Measurements from ENCODE around the gene PIM3.

Gene PIM3

GRCh38 chr22:49956914-49957825, 3.4 kb upstream of the PIM3 start:
- Histone ChIP-seq H3F3A (ENCODE audit: insufficient read depth, low read length) (no peaks in the 10 kb centered on the region), H3K27me3 (replicated peaks; ENCODE audit: insufficient read depth, low read length) (no peaks in the 10 kb centered on the region; the same call in 1 of the 2 replicates), H3K9ac (ENCODE audit: low read length) (no peak overlapping the region), H3K4me1 (ENCODE audit: low read length) (0 out of 2 replicates have a peak, but pooled peaks cover 5% of the 10 kb centered on the region), H3K4me2 (ENCODE audit: low read depth, low read length) (no peak overlapping the region), H3K9me2 (replicated peaks; ENCODE audit: insufficient read depth, low read length) (no peaks in the 10 kb centered on the region), H2AFZ (ENCODE audit: low read length) (no peak overlapping the region), H3K27ac (ENCODE audit: low read length) (no peak overlapping the region), H3K9me3 (replicated peaks; ENCODE audit: insufficient read depth, low read length) (no peaks in the 10 kb centered on the region), H4K20me1 (ENCODE audit: insufficient read depth, low read length) (no peaks in the 10 kb centered on the region), H3K36me3 (replicated peaks; ENCODE audit: insufficient read depth, low read length) (0 out of 2 replicates have a peak, but pooled peaks cover 3% of the 10 kb centered on the region), H3K79me2 (ENCODE audit: low read length) (peaks cover 12% of the 10 kb centered on the region), H3K4me3 (ENCODE audit: low read length) (no peak overlapping the region)
- peak; percentile 3 for DNase-seq
- no peak for TF ChIP-seq EZH2 (optimal IDR thresholded peaks at IDR 0.05; ENCODE audit: low read depth, low read length)
- TF ChIP-seq EZH2phosphoT487 (IDR thresholded peaks at IDR 0.05; ENCODE audit: low read length): no peak
- TF ChIP-seq, protein P1, sequence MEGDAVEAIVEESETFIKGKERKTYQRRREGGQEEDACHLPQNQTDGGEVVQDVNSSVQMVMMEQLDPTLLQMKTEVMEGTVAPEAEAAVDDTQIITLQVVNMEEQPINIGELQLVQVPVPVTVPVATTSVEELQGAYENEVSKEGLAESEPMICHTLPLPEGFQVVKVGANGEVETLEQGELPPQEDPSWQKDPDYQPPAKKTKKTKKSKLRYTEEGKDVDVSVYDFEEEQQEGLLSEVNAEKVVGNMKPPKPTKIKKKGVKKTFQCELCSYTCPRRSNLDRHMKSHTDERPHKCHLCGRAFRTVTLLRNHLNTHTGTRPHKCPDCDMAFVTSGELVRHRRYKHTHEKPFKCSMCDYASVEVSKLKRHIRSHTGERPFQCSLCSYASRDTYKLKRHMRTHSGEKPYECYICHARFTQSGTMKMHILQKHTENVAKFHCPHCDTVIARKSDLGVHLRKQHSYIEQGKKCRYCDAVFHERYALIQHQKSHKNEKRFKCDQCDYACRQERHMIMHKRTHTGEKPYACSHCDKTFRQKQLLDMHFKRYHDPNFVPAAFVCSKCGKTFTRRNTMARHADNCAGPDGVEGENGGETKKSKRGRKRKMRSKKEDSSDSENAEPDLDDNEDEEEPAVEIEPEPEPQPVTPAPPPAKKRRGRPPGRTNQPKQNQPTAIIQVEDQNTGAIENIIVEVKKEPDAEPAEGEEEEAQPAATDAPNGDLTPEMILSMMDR (IDR thresholded peaks at IDR 0.05; ENCODE audit: low read length): no peak

GRCh38 chr22:49957826-49958365, 2.7 kb upstream of the PIM3 start:
- H3K9me2 ChIP-seq (replicated peaks; ENCODE audit: insufficient read depth, low read length): no peaks in the 10 kb centered on the region
- 0 out of 2 replicates have a peak, but pooled peaks cover 3% of the 10 kb centered on the region for H3K36me3 ChIP-seq (replicated peaks; ENCODE audit: insufficient read depth, low read length)
- H3K9ac ChIP-seq (ENCODE audit: low read length): no peak overlapping the region
- H3F3A ChIP-seq (ENCODE audit: insufficient read depth, low read length): no peaks in the 10 kb centered on the region
- TF ChIP-seq EZH2phosphoT487 (IDR thresholded peaks at IDR 0.05; ENCODE audit: low read length) (no peak), EZH2 (optimal IDR thresholded peaks at IDR 0.05; ENCODE audit: low read depth, low read length) (no peak)
- TF ChIP-seq, protein P1 (IDR thresholded peaks at IDR 0.05; ENCODE audit: low read length): no peak
- peaks cover 19% of the 10 kb centered on the region for H3K79me2 ChIP-seq (ENCODE audit: low read length)
- peak; percentile 3 for DNase-seq
- H2AFZ ChIP-seq (ENCODE audit: low read length): no peak overlapping the region
- H3K9me3 ChIP-seq (replicated peaks; ENCODE audit: insufficient read depth, low read length): no peaks in the 10 kb centered on the region
- H3K27ac ChIP-seq (ENCODE audit: low read length): no peak overlapping the region
- H3K4me1 ChIP-seq (ENCODE audit: low read length): 0 out of 2 replicates have a peak, but pooled peaks cover 9% of the 10 kb centered on the region
- no peak overlapping the region for H3K4me2 ChIP-seq (ENCODE audit: low read depth, low read length)
- no peaks in the 10 kb centered on the region for H3K27me3 ChIP-seq (replicated peaks; ENCODE audit: insufficient read depth, low read length)
- H3K4me3 ChIP-seq (ENCODE audit: low read length): no peak overlapping the region
- H4K20me1 ChIP-seq (ENCODE audit: insufficient read depth, low read length): no peaks in the 10 kb centered on the region

- Histone ChIP-seq H3K27me3 (replicated peaks; ENCODE audit: insufficient read depth, low read length) (no peaks in the 10 kb centered on the region), H3K4me1 (ENCODE audit: low read length) (0 out of 2 replicates have a peak, but pooled peaks cover 9% of the 10 kb centered on the region), H3K9me3 (replicated peaks; ENCODE audit: insufficient read depth, low read length) (no peaks in the 10 kb centered on the region), H3K36me3 (replicated peaks; ENCODE audit: insufficient read depth, low read length) (0 out of 2 replicates have a peak, but pooled peaks cover 6% of the 10 kb centered on the region), H3F3A (ENCODE audit: insufficient read depth, low read length) (no peaks in the 10 kb centered on the region), H2AFZ (ENCODE audit: low read length) (no peak overlapping the region), H3K27ac (ENCODE audit: low read length) (no peak overlapping the region), H3K79me2 (ENCODE audit: low read length) (peaks cover 24% of the 10 kb centered on the region), H3K4me2 (ENCODE audit: low read depth, low read length) (no peak overlapping the region), H4K20me1 (ENCODE audit: insufficient read depth, low read length) (no peaks in the 10 kb centered on the region), H3K9ac (ENCODE audit: low read length) (no peak overlapping the region), H3K4me3 (ENCODE audit: low read length) (no peak overlapping the region), H3K9me2 (replicated peaks; ENCODE audit: insufficient read depth, low read length) (no peaks in the 10 kb centered on the region)
- peak; percentile 3 for DNase-seq
- TF ChIP-seq, protein P1 (IDR thresholded peaks at IDR 0.05; ENCODE audit: low read length): no peak
- TF ChIP-seq EZH2phosphoT487 (IDR thresholded peaks at IDR 0.05; ENCODE audit: low read length): no peak
Measured at GRCh38 chr22:49958366-49958921, 2.1 kb upstream of the PIM3 start.

Measured in MM.1S (cell line).